HepG2 (cell line): ENCODE measurements around the gene SAXO1. TPM values are rescaled to one million over a fixed set of nuclear protein-coding genes. Genes with fewer than 3 reads are reported as not detected.

Experiments
- FOXK1 ChIP-seq: sonication (generic); formaldehyde crosslinking; IDR thresholded peaks from 2 replicates; pipeline ENCODE4 v1.4.0; 2020; ENCODE audit warnings: low read depth, missing genetic modification reagents, borderline replicate concordance
- GATA4 ChIP-seq: sonication (generic); IDR thresholded peaks from 2 replicates; pipeline ENCODE4 v1.6.1; 2016; ENCODE audit warnings: antibody characterized with exemption, low read depth, borderline replicate concordance
- HHEX ChIP-seq: IDR thresholded peaks from 2 replicates; pipeline ENCODE4 v1.6.1; 2016; ENCODE audit warnings: control low read depth
- MXD4 ChIP-seq: IDR thresholded peaks from 2 replicates; pipeline ENCODE4 v1.6.1; 2016; ENCODE audit warnings: mild to moderate bottlenecking, missing biosample characterization, missing genetic modification reagents
- NFE2L2 ChIP-seq: fragments of 150-350 bp; IDR thresholded peaks from 2 replicates; pipeline ENCODE4 v1.6.1; 2014; ENCODE audit warnings: low read length
- PAX8 ChIP-seq: sonication (generic); formaldehyde crosslinking; IDR thresholded peaks from 2 replicates; pipeline ENCODE4 v1.8.0; 2022; ENCODE audit warnings: mild to moderate bottlenecking, missing genetic modification reagents, borderline replicate concordance
- RBM22 ChIP-seq: fragments of 200-400 bp; formaldehyde crosslinking; optimal IDR thresholded peaks from 2 replicates; pipeline ENCODE3; 2017; ENCODE audit warnings: mild to moderate bottlenecking, low read length, moderate library complexity
- SALL2 ChIP-seq: sonication (generic); formaldehyde crosslinking; IDR thresholded peaks from 2 replicates; pipeline ENCODE4 v1.8.1; 2023; ENCODE audit warnings: mild to moderate bottlenecking, missing genetic modification reagents, inconsistent platforms
- SMYD3 ChIP-seq: sonication (generic); formaldehyde crosslinking; IDR thresholded peaks from 2 replicates; pipeline ENCODE4 v1.8.1; 2023; ENCODE audit warnings: mild to moderate bottlenecking, missing genetic modification reagents
- SRY ChIP-seq: sonication (generic); formaldehyde crosslinking; IDR thresholded peaks from 2 replicates; pipeline ENCODE4 v1.8.0; 2022; ENCODE audit warnings: mild to moderate bottlenecking, missing genetic modification reagents
- U2AF2 ChIP-seq: fragments of 200-400 bp; formaldehyde crosslinking; IDR thresholded peaks from 2 replicates; pipeline ENCODE4 v1.6.1; 2017; ENCODE audit warnings: low read depth, mild to moderate bottlenecking, low read length
- ZBTB21 ChIP-seq: sonication (generic); formaldehyde crosslinking; IDR thresholded peaks from 2 replicates; pipeline ENCODE4 v1.4.0; 2020; ENCODE audit warnings: missing genetic modification reagents
- ZEB1 ChIP-seq: IDR thresholded peaks from 2 replicates; pipeline ENCODE4 v1.6.1; 2012; ENCODE audit warnings: mild to moderate bottlenecking, low read depth, inconsistent platforms; ENCODE audit not compliant: insufficient replicate concordance
- ZFP37 ChIP-seq: sonication (generic); formaldehyde crosslinking; IDR thresholded peaks from 2 replicates; pipeline ENCODE4 v1.4.0; 2020; ENCODE audit warnings: missing genetic modification reagents, borderline replicate concordance
- ZNF224 ChIP-seq: sonication (generic); formaldehyde crosslinking; IDR thresholded peaks from 2 replicates; pipeline ENCODE4 v1.5.0; 2020; ENCODE audit warnings: mild to moderate bottlenecking, missing genetic modification reagents
- ZNF30 ChIP-seq: sonication (generic); formaldehyde crosslinking; IDR thresholded peaks from 2 replicates; pipeline ENCODE4 v1.5.0; 2020; ENCODE audit warnings: mild to moderate bottlenecking, missing genetic modification reagents
- ZNF317 ChIP-seq: sonication (generic); formaldehyde crosslinking; IDR thresholded peaks from 2 replicates; pipeline ENCODE4 v1.5.0; 2020; ENCODE audit warnings: mild to moderate bottlenecking, missing genetic modification reagents
- ZNF563 ChIP-seq: sonication (generic); formaldehyde crosslinking; IDR thresholded peaks from 2 replicates; pipeline ENCODE4 v1.8.0; 2022; ENCODE audit warnings: mild to moderate bottlenecking, moderate library complexity, missing genetic modification reagents
- ZNF567 ChIP-seq: sonication (generic); formaldehyde crosslinking; IDR thresholded peaks from 2 replicates; pipeline ENCODE4 v1.8.1; 2023; ENCODE audit warnings: mild to moderate bottlenecking, missing genetic modification reagents, borderline replicate concordance
- ZNF616 ChIP-seq: sonication (generic); formaldehyde crosslinking; IDR thresholded peaks from 2 replicates; pipeline ENCODE4 v1.5.0; 2020; ENCODE audit warnings: low read depth, mild to moderate bottlenecking, missing genetic modification reagents
- ZNF670 ChIP-seq: sonication (generic); formaldehyde crosslinking; IDR thresholded peaks from 2 replicates; pipeline ENCODE4 v1.8.0; 2022; ENCODE audit warnings: mild to moderate bottlenecking, missing genetic modification reagents, borderline replicate concordance
- ZNF709 ChIP-seq: sonication (generic); formaldehyde crosslinking; IDR thresholded peaks from 2 replicates; pipeline ENCODE4 v1.5.0; 2020; ENCODE audit warnings: mild to moderate bottlenecking, missing genetic modification reagents
- ZNF790 ChIP-seq: sonication (generic); formaldehyde crosslinking; IDR thresholded peaks from 2 replicates; pipeline ENCODE4 v1.8.0; 2022; ENCODE audit warnings: missing genetic modification reagents, mild to moderate bottlenecking, borderline replicate concordance
- ZNF891 ChIP-seq: sonication (generic); formaldehyde crosslinking; IDR thresholded peaks from 2 replicates; pipeline ENCODE4 v1.5.0; 2020; ENCODE audit warnings: mild to moderate bottlenecking, missing genetic modification reagents
- polyA plus RNA-seq, 8 experiments: library from polyadenylated mRNA; depleted of rRNA in 3 of 8; stranded (reverse) in 7 of 8; unstranded in 1 of 8; fragments of >200 nt; fragmentation: Illumina TruSeq in 4 of 8; extraction: Trizol in 4 of 8; gene quantifications; 2 replicates each; pipeline versions ENCODE4 v1.2.1 to v1.2.3, GENCODE V29; 2011 to 2016; ENCODE audit warnings: low read depth in 4 of 8, missing spikeins in 1 of 8, mixed read lengths in 1 of 8; ENCODE audit not compliant: insufficient read depth in 1 of 8
- total RNA-seq, 5 experiments: library from RNA; depleted of rRNA; stranded (reverse); fragments of >200 nt; fragmentation: Illumina TruSeq; extraction: Trizol; gene quantifications; 2 replicates each; pipeline ENCODE4 v1.2.3, GENCODE V29; 2016; ENCODE audit warnings: low read depth in 1 of 5
- TF ChIP-seq, protein P1 (sequence below): sonication (generic); formaldehyde crosslinking; IDR thresholded peaks from 2 replicates; pipeline ENCODE4 v1.4.0; 2020; ENCODE audit warnings: mild to moderate bottlenecking, missing genetic modification reagents
- TF ChIP-seq, protein P2 (sequence below): IDR thresholded peaks from 2 replicates; pipeline ENCODE4 v1.6.1; 2016; ENCODE audit warnings: low read depth, control low read depth

The SAXO1 gene
- total and polyA plus RNA-seq, 2 of the 13 experiments (the other 11 are each of a cell fraction or from before 2014, with no cell fraction given), result not detected

DNA sequence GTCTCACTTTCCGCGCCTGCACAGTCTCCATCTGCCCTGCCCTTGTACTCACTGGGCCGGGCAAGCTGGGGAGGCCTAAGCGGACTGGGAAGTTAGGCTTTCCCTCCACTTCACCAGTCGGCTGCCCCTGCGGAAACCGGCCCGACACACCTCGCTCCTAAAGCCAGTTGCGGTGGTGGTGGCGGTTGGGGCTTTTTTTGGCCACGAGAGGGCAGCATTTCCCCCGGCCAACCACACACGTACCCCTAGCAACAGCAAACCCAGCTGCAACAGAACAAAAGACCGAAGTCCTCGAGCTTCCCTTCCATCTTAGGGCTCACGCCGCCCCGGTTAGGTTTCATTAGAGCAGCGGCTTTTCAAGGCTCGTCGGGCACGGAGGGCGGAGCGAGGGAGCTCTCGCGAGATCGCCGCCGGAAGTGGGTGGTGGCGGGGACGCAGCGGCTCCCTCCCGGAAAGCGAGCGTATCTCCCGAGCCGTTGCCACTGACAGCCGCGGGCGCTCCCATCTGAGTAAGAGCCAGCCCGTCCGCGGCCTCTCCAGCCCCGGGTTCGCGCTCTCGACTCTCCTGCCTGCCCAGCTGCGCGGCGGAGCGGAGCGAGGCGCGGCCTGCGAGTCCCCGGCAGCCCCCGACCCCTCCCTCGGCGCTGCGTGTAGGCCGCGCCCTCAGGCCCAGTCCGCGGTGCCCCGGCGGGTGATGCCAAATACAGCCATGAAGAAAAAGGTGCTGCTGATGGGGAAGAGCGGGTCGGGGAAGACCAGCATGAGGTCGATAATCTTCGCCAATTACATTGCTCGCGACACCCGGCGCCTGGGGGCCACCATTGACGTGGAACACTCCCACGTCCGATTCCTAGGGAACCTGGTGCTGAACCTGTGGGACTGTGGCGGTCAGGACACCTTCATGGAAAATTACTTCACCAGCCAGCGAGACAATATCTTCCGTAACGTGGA, 16.2 kb upstream of the SAXO1 start, which contains the start of gene RRAGA (continued):
- TF ChIP-seq GATA4, result peak; percentile 75; the same call in 1 of the 2 replicates
- peak; percentile 95 for TF ChIP-seq SALL2 (CRISPR knock-in tag)
- TF ChIP-seq ZNF670 (CRISPR knock-in tag), result peak; percentile 93; the same call in 1 of the 2 replicates
- TF ChIP-seq ZNF891 (CRISPR knock-in tag), result 0 out of 2 replicates have a peak, but pooled peaks have one; percentile 50
- no peak for TF ChIP-seq NFE2L2
- TF ChIP-seq U2AF2, result no peak
- TF ChIP-seq FOXK1 (CRISPR knock-in tag), result peak; percentile 77
- TF ChIP-seq SRY (CRISPR knock-in tag), result peak; percentile 96
- no peak for TF ChIP-seq ZBTB21 (CRISPR knock-in tag)
- TF ChIP-seq, protein P1, sequence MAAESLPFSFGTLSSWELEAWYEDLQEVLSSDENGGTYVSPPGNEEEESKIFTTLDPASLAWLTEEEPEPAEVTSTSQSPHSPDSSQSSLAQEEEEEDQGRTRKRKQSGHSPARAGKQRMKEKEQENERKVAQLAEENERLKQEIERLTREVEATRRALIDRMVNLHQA, result 0 out of 2 replicates have a peak, but pooled peaks have one; percentile 29
- no peak for TF ChIP-seq ZNF30 (CRISPR knock-in tag)
- no peak for TF ChIP-seq ZNF317
- 0 out of 2 replicates have a peak, but pooled peaks have one; percentile 42 for TF ChIP-seq ZNF616
- TF ChIP-seq, protein P2, sequence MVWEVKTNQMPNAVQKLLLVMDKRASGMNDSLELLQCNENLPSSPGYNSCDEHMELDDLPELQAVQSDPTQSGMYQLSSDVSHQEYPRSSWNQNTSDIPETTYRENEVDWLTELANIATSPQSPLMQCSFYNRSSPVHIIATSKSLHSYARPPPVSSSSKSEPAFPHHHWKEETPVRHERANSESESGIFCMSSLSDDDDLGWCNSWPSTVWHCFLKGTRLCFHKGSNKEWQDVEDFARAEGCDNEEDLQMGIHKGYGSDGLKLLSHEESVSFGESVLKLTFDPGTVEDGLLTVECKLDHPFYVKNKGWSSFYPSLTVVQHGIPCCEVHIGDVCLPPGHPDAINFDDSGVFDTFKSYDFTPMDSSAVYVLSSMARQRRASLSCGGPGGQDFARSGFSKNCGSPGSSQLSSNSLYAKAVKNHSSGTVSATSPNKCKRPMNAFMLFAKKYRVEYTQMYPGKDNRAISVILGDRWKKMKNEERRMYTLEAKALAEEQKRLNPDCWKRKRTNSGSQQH (CRISPR knock-in tag), result peak; percentile 39; the same call in 1 of the 2 replicates
- no peak for TF ChIP-seq HHEX
- peak; percentile 79 for TF ChIP-seq RBM22
- peak; percentile 85 for TF ChIP-seq ZNF563 (CRISPR knock-in tag)
- TF ChIP-seq ZNF224, result 0 out of 2 replicates have a peak, but pooled peaks have one; percentile 72
- TF ChIP-seq ZNF709 (CRISPR knock-in tag), result peak; percentile 94
- peak; percentile 91 for TF ChIP-seq ZNF567 (CRISPR knock-in tag)
- TF ChIP-seq PAX8, result no peak
- no peak for TF ChIP-seq ZEB1
- TF ChIP-seq ZFP37 (CRISPR knock-in tag), result peak; percentile 66
- TF ChIP-seq MXD4, result peak; percentile 91
- TF ChIP-seq SMYD3 (CRISPR knock-in tag), result peak; percentile 81; the same call in 1 of the 2 replicates
- peak; percentile 89; the same call in 1 of the 2 replicates for TF ChIP-seq ZNF790
